HG03571 (cell line): ENCODE results near the gene TRIM72.
"Not testable (repeated sequence)": the region's sequence is repeated elsewhere in the genome, so short reads cannot be mapped to it uniquely, and the experiment has no call there.

ENCODE experiments used
- ATAC-seq: cut with Tn5 transposase; IDR thresholded peaks from one replicate; pipeline ENCODE4 v1.9.1; 2021; ENCODE audit not compliant: unreplicated experiment

TRIM72 gene

DNA sequence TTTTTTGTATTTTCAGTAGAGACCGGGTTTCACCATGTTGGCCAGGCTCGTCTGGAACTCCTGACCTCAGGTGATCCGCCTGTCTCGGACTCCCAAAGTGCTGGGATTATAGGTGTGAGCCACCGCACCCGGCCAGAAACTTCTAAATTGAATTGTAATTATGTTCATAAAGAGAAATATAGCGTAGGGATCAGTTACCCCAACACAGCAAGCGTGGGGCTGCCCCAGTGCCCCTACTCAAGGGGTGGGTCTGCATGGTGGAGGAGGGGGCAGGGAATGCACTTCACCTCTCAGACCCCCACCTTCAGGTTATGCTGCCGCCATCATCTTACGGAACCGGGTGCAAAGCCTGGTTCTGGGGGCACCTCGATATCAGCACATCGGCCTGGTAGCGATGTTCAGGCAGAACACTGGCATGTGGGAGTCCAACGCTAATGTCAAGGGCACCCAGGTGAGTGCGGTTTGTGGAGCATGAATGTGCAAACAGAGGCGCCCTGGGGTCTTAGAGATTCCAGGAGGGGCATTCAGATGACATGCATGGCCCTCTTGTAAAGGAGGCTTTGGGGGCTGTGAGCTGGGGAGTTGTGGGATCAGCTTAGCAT, 63.8 kb downstream of the TRIM72 start:
- ATAC-seq, result no peak

DNA sequence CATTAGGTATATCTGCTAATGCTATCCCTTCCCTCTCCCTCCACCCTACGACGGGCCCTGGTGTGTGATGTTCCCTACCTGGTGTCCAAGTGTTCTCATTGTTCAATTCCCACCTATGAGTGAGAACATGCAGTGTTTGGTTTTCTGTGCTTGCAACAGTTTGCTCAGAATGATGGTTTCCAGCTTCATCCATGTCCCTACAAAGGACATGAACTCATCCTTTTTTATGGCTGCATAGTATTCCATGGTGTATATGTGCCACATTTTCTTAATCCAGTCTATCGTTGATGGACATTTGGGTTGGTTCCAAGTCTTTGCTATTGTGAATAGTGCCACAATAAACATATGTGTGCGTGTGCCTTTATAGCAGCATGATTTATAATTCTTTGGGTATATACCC, 64.9 kb downstream of the TRIM72 start:
- not testable (repeated sequence) for ATAC-seq
